Ishikawa (cell line): ENCODE results near the gene LIME1.

Source experiments
- CEBPB ChIP-seq: IDR thresholded peaks from 2 replicates; pipeline ENCODE4 v1.6.1; 2012
- CREB1 ChIP-seq: IDR thresholded peaks from 2 replicates; pipeline ENCODE4 v1.6.1; 2012; ENCODE audit warnings: low read depth
- EP300 ChIP-seq: IDR thresholded peaks from 2 replicates; pipeline ENCODE4 v1.6.1; 2012; ENCODE audit warnings: borderline replicate concordance
- FOXM1 ChIP-seq: IDR thresholded peaks from 2 replicates; pipeline ENCODE4 v1.6.1; 2012; ENCODE audit warnings: low read depth, borderline replicate concordance
- NFIC ChIP-seq: IDR thresholded peaks from 2 replicates; pipeline ENCODE4 v1.6.1; 2012
- RAD21 ChIP-seq: IDR thresholded peaks from 2 replicates; pipeline ENCODE4 v1.6.1; 2012; ENCODE audit warnings: low read depth
- REST ChIP-seq: IDR thresholded peaks from 2 replicates; pipeline ENCODE4 v1.6.1; 2012; ENCODE audit warnings: low read depth, mild to moderate bottlenecking
- TAF1 ChIP-seq: IDR thresholded peaks from 2 replicates; pipeline ENCODE4 v1.6.1; 2012; ENCODE audit warnings: low read depth, mild to moderate bottlenecking
- TCF12 ChIP-seq: IDR thresholded peaks from 2 replicates; pipeline ENCODE4 v1.6.1; 2012; ENCODE audit warnings: low read depth
- TEAD4 ChIP-seq: IDR thresholded peaks from 2 replicates; pipeline ENCODE4 v1.6.1; 2012
- USF1 ChIP-seq: IDR thresholded peaks from 2 replicates; pipeline ENCODE4 v1.6.1; 2012
- YY1 ChIP-seq: IDR thresholded peaks from 2 replicates; pipeline ENCODE4 v1.6.1; 2012; ENCODE audit warnings: low read depth
- ZBTB7A ChIP-seq: IDR thresholded peaks from 2 replicates; pipeline ENCODE4 v1.6.1; 2012; ENCODE audit warnings: low read depth

Gene LIME1

GRCh38 chr20:63782521-63782971 lies 46.1 kb downstream of the LIME1 start:
- TF ChIP-seq REST, result no peak
- no peak for TF ChIP-seq USF1
- TF ChIP-seq CEBPB, result no peak
- TF ChIP-seq CREB1, result no peak
- no peak for TF ChIP-seq FOXM1
- no peak for TF ChIP-seq RAD21
- no peak for TF ChIP-seq TCF12

- TF ChIP-seq TAF1 (no peak), CEBPB (no peak), FOXM1 (no peak), ZBTB7A (no peak), YY1 (no peak), USF1 (no peak), REST (no peak), RAD21 (no peak), TCF12 (no peak), EP300 (no peak), NFIC (no peak)
Observed at GRCh38 chr20:63783970-63784369, 47.5 kb downstream of the LIME1 start.

GRCh38 chr20:63785691-63786131 lies 49.2 kb downstream of the LIME1 start:
- no peak for TF ChIP-seq NFIC
- TF ChIP-seq REST, result no peak
- TF ChIP-seq TCF12, result no peak
- no peak for TF ChIP-seq CEBPB
- no peak for TF ChIP-seq RAD21
- no peak for TF ChIP-seq YY1
- no peak for TF ChIP-seq EP300
- TF ChIP-seq CREB1, result no peak
- no peak for TF ChIP-seq USF1
- TF ChIP-seq FOXM1, result no peak
- TF ChIP-seq TAF1, result no peak
- no peak for TF ChIP-seq ZBTB7A

GRCh38 chr20:63787302-63787701 lies 50.8 kb downstream of the LIME1 start:
- no peak for TF ChIP-seq YY1
- TF ChIP-seq EP300, result no peak
- TF ChIP-seq USF1, result no peak
- TF ChIP-seq NFIC, result no peak
- no peak for TF ChIP-seq TEAD4
- no peak for TF ChIP-seq TCF12
- no peak for TF ChIP-seq REST
- TF ChIP-seq CEBPB, result no peak
- no peak for TF ChIP-seq ZBTB7A
- no peak for TF ChIP-seq CREB1
- no peak for TF ChIP-seq RAD21
